GM18502 (cell line): ENCODE results near the gene EXTL2.
"Not testable (repeated sequence)": the region's sequence is repeated elsewhere in the genome, so short reads cannot be mapped to it uniquely, and the experiment has no call there.

Experiments used
- ATAC-seq: cut with Tn5 transposase; IDR thresholded peaks from one replicate; pipeline ENCODE4 v1.9.1; 2021; ENCODE audit warnings: mild to moderate bottlenecking; ENCODE audit not compliant: unreplicated experiment, poor library complexity

The EXTL2 gene

DNA sequence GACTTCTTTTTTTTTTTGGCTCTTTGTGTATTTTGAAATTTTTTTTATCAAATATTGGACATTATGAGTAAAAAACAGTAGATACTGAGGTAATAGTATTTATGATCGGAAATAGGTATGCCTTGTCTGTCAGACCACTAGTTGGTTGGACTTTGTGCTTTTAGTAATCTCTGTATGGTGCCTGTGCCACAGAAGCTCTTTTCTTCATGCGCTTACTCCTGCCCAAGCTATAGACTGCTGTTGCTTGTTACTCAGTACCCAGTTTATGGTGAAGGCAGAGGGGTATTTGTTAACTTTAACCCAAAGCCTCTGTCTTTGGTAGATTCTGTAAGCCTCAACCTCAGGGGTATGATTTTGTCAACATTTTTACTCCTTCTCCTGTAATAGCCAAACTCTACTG is 9.9 kb upstream of the EXTL2 start:
- no peak for ATAC-seq

DNA sequence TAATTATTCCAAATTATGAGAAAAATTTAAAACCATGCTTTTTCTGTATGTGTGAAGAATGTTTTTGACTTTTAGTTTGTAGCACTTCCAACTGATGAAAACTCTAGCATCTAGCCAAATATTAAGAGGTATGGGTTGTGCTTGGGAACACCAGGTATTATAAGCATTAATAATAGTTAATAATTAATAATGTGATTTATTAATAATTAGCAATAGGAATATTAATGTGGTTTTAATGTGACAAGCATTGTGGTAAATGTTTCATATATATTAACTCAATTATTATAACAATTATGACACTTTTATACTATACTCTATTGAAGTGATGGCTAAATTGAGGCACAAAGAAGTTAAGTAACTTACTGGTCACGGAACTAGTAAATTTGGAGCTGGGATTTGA is 9.1 kb upstream of the EXTL2 start:
- ATAC-seq: no peak

DNA sequence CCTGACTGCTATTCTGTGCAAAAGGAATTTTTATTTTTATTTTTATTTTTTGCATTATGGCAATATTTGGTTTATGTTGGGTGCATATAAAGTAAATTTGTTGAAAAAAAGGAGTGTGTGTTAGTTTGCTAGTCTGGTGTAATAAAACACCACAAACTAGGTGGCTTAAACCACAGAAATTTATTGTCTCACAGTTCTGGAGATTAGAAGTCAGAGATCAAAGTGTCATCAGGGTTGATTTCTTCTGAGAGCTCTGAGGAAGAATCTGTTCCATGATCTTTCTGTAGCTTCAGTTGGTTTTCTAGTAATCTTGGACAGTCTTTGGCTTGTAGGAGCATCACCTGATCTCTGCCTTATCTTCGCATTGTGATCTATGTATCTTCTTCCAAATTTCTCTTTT is 7.7 kb upstream of the EXTL2 start:
- ATAC-seq: no peak

DNA sequence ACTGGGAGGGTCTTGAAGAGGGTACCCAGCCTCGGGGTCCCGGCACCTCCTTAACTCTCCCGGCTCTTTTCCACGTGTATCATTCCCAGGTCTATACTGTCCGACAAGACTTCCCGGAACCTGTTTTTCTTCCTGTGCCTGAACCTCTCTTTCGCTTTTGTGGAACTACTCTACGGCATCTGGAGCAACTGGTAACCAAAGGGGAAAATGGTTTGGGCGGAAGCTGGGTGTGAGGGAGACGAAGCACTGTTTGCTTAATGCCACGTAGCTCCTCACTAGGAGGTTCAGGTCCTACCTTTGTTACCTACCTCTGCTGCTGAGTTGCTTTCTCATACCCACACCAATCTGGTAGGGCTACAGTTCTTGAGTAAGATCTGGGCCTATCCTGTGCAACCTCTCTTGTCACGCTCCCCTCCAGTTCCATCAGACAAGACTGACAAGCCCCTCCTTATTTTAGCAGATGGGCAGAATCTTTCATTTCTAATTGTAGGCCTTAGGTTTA is 1.9 kb upstream of the EXTL2 start:
- ATAC-seq: peak; percentile 48

DNA sequence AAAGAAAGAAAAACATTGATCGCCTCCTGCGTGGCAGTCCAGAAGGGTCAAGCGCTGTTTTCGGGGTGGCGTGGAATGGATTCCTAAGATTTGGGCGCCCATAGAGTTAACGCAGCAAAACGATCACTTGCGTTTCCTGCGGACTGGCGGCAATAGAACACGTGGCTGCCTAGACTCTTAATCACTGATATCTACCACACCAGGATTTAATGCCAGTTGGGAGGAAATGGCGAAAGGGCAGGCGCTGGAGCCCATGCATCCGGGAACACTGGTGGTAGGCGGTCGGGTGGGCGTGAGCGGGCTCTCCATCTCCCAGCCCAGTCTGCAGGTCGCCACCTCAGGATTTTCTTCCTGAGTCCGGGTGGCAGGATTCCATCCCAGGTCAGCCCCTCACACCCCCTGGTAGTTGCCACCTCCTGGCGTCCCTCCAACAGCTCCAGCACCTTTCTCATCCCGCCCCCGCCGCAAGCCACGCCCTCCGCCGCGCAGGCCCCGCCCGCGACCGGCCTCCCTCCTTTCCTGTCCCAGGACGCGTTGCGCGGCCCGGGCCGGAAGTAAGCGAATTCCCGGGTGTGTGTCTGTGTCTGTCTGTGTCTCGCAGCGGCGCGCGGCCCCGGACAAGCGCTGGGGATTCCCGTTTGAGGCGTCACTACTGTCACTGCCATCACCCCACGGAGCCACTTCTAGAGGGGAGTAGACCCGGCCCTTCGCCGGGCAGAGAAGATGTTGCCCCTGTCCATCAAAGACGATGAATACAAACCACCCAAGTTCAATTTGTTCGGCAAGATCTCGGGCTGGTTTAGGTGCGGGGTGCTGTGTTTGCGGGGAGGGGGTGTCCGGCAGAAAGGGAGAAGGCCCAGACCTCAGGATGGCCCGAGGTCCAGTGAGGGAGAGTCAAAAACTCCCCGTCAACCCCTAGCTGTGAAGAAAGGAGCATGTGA is 1.2 kb upstream of the EXTL2 start, which contains the start of gene SLC30A7:
Gene SLC30A7, plus strand, starts transcription at position 551 of the 941 bp plus-strand sequence. Its CDS starts 173 bp downstream, at position 724.
- peak; percentile 81 for ATAC-seq

- ATAC-seq: no peak
Observed at GRCh38 chr1:100893718-100894117, 924 bp downstream of the EXTL2 start.

- no peak for ATAC-seq
Observed at GRCh38 chr1:100892554-100892953, 2.1 kb downstream of the EXTL2 start.

DNA sequence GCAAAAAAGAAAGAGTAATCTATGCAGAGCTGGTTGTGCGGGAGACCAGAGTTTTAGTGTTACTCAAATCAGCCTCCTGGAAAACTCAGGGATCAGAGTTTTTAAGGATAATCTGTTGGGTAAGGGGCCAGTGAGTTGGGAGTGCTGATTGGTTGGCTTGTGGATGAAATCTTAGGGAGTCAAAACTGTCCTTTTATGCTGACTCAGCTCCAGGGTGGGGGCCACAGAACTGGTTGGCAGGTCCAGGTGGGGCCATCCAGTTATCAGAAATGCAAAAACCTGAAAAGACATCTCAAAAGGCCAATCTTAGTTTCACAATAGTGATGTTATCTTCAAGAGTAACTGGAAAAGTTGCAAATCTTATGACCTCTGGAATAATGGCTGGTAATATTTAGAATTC is 3.3 kb downstream of the EXTL2 start:
- ATAC-seq: no peak

- not testable (repeated sequence) for ATAC-seq
Observed at GRCh38 chr1:100889869-100890482, 4.7 kb downstream of the EXTL2 start.

DNA sequence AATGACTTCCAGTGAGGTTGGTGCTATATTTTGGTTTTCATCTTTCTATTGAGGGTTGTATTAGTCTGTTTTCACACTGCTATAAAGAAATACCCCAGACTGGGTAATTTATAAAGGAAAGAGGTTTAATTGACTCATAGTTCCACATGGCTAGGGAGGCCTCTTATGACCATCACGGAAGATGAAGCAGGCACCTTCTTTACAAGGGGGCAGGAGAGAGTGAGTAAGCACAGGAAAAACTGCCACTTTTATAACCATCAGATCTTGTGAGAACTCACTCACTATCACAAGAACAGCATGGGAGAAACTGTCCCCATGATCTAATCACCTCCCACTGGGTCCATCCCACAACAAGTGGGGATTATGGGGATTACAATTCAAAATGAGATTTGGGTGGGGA is 5.6 kb downstream of the EXTL2 start:
- not testable (repeated sequence) for ATAC-seq

DNA sequence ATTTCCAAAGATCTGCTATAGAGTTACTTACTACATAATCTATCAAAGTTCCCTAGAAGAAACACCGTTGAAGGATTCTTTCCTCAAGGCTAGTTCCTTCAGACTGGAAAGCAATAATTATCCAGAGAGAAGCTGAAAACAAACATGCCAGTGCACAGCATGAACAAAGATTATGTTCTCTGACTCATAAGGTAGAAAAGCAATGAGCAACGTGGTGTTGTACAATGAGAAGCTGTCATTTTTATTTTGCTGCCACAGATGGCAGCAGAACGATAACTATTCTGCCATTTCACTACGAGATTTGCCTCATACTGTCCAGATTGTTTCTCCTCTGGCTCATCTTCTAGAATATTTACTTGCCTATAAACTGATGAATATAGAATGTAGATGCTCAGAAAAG is 10.7 kb downstream of the EXTL2 start:
- ATAC-seq: no peak

- ATAC-seq: no peak
Observed at GRCh38 chr1:100882698-100883097, 11.9 kb downstream of the EXTL2 start.

GRCh38 chr1:100881687-100882086 is 13.0 kb downstream of the EXTL2 start:
- no peak for ATAC-seq

DNA sequence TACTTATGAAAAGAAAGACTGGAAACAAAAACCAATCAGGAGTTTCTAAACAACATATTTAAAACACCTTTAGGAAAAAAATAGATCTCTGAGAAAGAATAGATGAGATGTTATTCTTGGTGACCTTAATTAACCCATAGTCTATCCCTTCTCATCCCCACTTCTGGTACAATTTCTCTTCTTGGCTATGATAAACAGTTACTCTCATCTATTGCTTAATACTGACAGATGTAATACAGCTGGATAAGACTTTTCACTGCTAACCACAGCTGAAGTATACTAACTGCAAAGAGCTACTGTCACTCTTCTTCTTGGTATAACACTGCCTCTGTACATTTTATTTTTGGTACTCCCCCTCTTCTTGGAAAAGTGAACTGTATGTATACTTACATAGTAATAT is 15.2 kb downstream of the EXTL2 start:
- ATAC-seq: no peak

DNA sequence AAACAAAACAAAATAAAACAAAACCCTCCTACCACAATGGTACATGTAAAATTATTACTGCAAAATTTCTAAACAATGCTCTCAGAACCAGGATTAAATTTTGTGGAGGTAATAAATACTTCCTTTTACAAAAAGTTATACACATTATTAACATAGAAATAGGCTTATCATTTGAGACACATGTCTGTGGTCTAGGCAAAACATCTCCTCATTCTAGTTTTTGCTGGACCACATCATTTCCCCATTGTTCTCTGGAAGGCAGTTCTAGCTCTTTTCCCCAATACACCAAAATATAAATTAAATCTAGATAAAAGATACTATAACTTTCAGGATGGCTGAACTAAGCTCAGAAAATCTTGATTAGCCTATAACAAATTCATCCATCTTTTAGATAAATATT is 18.4 kb downstream of the EXTL2 start:
- ATAC-seq: no peak

- ATAC-seq: no peak
Observed at GRCh38 chr1:100875228-100875627, 19.4 kb downstream of the EXTL2 start.

- ATAC-seq: no peak
Observed at GRCh38 chr1:100874433-100874832, 20.2 kb downstream of the EXTL2 start.

- ATAC-seq: peak; percentile 49
Observed at GRCh38 chr1:100869996-100870395, 24.6 kb downstream of the EXTL2 start.

GRCh38 chr1:100868364-100868995 is 26.2 kb downstream of the EXTL2 start:
- no peak for ATAC-seq

- no peak for ATAC-seq
Observed at GRCh38 chr1:100866901-100867206, 27.8 kb downstream of the EXTL2 start.
